DMS53 treated with DMSO at 0.1 percent for 48 hours (cell line): ENCODE data around the gene ATPAF2.

Experiments used
- DNase-seq: peaks from one replicate; lab custom pipeline; 2025; ENCODE audit not compliant: unreplicated experiment; lab: John Stamatoyannopoulos, UW

Gene ATPAF2

DNA sequence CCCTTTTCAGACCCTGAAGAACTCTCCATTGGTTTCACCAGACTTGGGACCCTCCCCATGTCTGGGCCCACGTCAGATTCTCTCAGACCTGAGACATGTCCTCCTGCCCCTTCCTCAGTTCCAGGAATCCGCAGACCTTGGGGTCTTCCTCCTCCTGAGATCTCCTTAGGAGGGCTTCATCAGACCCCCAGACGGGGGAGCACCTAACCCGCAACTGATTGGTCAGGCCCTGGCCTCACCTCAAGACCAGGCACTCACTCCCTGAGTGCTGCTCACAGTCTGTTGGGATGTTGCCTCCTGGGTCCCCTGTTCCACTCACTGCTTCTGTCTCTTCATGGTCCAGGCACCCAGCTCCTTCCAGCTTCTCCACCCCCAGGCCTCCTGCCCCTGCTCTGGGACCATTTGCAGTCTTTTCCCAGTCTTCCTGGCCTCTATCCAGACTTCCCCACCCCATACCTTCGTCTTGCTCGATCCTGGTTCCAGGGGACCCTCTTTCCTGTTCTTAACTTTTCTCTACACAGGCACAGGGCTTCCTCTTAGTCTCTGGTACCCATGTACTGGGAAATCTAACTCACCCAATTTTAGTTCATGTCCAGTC, 1.4 kb upstream of the ATPAF2 start:
- DNase-seq = no peak

DNA sequence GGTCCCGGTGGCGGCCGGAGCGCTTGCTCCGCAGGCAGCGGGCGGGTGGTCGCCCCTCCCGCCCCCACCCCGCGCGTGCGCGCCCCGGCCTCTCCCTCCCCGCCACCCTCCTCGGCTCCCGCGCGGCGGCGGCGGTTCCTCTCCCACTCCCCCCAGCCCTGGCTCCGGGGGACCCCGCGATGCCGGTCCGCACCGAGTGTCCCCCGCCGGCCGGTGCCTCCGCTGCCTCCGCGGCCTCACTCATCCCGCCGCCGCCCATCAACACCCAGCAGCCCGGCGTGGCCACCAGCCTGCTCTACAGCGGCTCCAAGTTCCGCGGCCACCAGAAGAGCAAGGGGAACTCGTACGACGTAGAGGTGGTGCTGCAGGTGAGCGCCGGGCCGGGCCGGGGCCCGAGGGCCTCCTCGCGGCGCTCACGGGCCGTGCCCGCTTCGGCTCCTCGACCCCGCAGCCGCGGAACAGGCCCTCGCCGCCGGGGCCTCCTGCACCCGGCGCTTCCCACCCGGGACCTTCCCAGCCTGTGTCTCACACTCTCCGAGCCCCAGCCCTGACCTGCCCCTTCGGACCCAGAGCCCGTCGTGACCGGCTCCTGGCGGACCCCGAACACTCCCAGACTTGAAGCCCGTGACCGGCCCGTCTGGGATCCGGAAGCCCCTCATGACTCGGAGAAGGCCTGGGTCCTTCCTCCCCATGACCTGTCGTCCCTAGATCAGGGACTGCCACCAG, 730 bp upstream of the ATPAF2 start:
- DNase-seq = no peak

DNA sequence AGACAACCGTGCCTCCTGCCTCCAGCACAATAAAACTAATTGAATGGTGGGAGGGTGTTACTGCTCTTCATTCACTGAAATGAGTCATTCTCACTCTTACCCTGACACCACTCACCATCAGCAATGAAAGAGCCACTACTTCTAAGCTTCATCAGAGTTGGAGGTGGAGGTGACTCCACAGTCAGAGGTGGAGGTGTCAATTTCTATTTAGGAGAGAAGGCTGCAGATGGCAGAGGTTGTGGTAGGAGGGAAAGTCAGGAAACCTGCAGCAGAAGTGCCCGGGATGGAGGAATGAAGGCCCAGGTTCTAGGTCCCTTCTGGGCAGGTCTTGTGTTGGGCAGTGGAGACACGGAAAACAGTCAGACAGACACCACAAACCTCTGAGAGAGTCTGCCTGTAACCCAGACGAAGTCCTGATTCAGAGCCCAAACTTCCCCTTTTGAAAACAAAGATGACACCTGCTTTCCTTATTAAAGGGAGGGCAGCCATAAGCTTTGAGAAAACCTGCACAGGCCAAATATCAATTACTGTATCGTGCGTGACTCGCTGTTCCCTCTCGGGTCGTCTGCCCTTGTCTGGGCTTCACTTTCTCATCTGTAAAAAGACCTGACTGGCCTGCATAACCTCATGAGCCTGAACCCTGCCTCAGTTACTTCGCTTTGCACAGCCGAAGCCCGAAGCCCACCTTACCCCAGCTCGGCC, 668 bp downstream of the ATPAF2 start:
- DNase-seq = no peak

DNA sequence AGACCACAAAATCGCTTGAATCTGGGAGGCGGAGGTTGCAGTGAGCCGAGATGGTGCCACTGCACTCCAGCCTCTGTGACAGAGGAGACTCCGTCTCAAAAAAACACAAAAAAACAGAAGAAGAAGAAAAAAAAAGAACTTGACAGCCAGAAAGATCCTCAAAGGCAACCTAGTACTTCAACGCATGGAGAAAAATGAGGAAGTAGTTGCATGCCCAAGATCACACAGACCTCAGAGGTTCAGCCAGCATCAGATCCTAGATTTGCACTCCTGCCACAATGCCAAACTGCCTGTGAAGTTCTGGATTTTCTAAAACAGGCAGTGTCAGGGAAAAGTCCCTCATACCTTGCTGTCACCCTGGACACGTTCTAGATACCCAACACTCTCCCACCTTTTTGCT, 1.5 kb downstream of the ATPAF2 start:
- DNase-seq = no peak

DNA sequence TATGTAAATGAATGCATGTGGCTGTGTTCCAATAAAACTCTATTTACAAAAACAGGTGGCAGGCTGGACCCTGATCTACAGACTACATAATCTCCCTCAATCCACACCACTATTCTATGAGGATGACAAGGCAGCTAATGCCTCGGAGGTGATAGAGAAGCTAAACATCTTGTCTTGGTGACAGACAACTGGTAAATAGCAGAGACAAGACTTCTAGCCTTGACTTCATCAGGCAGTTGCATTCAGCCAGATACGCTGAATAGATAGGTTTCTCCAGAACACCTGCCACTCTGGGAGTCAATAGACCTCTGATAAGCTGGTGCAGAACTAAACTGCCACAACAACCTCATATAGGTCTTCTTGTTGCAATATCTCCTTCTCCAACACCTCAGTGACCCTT, 3.3 kb downstream of the ATPAF2 start:
- no peak for DNase-seq

DNA sequence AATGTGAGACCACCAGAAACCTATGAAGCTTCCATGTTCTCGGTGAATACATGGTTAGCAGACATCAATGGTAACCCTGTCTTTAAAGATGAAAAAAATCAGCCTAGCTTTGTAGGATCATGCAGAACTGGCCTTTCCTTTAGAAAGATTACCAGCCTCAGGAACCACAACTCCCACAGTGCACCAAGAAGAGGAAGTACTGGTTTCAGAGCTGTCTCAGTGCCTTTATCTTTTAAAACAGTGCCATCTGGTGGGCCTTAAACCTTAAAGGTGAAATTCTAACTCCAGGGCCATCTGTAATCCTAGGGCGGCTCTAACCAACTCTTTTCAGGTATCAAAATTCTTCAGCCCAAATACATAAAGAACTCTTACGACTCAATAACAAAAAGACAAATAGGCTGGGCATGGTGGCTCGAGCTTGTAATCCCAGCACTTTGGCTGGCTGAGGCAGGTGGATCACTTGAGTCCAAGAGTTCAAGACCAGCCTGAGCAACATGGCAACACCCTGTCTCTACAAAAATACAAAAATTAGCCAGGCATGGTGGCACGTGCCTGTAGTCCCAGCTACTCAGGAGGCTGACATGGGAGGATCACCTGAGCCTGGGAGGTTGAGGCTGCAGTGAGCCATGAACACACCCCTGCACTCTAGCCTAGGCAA, 5.4 kb downstream of the ATPAF2 start:
- peak; percentile 73 for DNase-seq

DNA sequence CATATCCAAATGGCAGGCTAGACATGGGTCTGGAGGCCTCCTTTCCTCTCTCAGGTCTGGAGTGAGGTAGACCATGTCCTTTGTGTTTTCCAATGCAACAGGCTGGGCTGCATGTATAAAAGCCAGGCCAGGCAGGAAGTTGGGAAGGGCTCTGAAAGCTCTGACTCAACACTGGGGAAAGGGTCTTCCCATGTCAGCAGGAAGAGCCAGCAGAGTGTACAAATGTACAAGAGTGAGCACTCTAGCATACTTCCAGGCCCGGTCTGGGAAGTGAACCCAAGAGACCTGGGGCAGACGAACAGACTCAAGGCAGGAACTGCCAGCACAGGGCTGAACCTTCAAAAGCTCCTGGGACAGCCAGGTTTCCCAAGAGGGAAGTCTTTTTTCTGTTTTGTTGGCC, 7.0 kb downstream of the ATPAF2 start:
- no peak for DNase-seq

DNA sequence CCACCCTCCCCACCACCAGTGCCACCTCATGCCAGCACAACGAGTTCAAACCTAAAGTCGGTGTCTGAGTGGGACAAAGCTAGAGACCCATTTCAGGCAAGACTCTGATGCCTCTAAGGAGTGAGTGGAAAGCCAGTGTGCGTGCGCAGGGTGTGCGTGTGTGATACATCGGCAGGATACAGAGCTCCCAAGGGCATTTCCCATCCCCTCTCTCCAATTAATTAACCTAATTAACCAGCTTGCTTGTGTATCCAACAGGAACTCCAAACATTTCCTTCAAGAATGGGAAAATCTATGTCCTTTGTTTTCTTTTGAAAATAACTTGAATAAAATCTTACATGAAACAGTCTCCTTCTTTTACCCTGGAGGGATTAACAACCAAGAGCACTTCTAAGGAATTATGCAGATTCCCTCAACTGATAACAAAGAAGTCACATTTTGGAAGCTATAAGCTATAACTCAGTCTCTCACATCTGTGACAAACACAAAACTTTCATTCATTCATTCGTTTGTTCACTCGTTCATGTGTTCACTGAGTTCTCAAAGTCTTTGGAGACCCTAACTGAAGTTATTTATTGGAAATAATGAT, 9.9 kb downstream of the ATPAF2 start:
- DNase-seq = no peak

DNA sequence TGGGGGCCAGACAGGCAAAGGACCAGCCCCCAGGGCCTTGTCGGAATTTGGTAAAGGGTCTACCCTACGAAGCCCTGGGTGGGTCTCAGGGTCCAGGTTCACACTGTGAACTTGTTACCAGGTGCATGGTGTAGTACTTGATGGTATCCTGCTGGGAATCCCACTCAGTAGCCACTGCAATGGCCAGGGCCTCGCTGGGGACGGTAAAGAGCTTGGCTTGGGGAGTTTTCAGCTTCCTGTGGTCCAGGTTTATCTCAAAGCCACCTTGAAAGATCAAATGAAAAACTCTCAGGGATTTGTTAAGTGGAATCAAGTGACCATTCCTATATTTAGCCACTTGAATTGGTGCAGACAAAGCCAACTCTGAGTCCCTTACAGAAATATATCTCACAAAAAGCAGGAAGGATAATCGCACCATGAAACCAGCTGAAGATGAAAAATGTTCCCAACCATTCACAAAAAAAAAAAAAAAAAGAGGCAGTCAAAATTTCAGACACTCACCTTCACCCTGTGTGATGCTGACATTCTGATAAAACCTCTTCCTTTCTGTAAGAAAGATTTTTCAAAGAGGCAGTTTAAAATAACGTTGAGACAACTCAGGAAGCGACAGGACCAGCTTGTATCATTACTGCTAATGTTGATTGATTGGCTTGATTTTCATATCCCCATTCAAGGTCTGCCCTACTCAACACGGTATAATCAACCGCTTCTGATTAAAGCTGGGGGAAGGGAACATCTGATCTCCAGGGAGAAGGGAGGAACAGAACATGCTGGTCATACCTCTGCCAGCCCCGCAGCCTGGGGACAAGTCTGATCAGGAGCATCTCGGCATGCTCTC, 10.6 kb downstream of the ATPAF2 start:
- DNase-seq = no peak

DNA sequence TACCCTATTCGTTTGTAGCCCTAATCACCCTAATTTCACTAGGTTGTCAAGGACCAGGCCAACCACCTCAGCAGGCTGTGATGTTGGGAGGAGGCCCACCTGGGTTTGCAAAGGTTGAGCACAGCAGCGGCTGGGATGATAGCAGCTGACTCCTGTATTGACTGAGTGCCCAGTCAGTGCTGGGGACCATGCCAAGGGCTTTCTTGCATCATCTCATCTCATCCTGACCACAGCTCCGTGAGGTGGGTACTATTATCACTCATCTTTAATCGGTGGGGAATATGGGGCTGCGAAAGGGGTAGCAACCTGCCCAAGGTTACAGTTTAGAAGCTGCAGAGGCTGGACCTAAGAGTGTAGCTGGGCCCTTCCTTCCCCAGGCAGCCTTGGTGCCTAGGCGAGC, 11.7 kb downstream of the ATPAF2 start:
- DNase-seq = no peak

DNA sequence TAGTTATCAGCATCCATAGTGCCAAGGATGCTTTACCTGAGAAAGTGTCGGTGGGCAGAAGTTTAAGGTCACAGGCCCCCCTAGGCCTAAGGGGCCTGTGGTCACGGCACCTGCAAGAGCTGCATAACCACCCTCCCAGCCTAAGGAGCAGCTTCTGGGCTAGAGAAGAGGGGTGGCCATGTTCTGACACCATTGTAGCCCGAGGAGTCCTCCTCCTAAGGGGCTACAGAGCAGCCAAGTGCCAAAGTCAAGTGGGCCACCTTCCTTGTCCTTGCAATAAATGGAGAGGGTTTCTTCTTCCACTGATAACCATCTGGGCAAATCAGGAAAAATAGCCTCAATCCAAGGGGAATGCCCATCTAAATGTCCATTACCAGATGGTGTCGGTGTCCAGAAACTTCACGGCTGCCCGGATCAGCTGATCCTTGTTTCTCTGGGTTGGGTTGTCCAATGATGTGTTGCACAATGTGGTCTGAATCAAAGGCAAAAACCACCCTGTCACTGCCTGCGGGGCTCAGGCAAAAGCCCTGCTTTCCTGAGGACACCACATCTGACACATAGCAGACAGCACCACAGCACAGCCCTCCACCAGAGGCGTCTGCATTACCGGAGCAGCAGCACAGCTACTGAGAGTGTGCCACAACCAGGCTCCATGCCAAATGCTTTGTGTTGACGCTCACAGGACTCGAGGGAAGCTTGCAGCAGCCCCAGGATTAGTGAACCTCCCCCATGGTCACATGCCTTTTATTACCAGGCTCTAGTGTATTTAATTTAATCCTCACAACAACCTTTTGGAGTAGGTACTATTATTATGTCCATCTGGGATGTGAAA, 12.8 kb downstream of the ATPAF2 start:
- DNase-seq = no peak

DNA sequence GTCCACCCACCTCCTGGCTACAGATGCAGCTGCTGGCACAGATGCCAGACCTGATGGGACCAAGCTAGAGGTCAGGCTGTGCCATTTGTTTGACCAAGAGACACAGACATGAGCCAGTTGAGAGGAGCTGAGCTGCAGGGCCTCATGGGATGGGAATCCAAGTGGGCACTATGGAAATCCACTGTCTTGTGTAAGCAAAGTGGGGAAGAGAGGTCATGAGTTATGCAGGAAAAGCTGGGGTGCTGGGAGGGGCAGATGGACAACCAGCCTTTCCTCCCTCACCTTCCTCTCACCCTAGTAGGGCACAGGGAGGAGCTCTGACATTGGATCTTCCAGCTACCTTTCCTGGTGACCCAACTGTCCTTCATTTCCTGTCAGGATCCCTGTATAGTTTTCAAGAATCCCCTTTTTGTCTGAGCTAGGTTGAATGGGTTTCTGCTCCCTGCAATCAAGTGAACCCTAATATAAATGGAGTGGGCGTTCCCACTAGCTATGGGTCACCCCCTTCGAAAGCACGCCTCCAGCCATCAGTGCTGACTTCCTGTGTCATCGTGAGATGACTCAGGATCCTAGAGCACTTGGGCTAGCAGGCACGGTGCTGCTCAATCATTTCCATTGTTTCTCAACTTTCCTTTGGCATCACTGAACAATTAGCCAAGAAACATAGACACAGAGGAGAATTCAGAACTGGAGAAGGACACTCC, 13.6 kb downstream of the ATPAF2 start:
- DNase-seq = no peak

DNA sequence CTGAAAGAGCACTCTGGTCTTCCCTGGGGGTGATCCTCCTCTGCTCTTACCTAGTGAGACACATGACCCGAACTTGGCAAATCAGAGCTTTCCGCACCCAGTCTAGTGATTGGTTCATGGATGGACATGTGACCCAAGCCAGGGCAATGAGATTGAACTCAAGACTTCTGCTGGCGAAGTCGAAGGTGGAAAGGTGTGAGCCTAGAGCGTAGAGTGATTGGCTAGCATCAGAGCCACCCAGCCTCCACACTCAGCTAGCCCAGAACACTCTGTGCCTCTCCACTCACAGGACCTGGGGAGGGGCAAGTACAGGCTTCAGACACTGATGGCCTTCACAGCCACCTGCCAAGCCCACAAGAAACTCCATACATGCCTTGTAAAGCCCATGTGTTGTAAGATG, 17.6 kb downstream of the ATPAF2 start:
- no peak for DNase-seq

DNA sequence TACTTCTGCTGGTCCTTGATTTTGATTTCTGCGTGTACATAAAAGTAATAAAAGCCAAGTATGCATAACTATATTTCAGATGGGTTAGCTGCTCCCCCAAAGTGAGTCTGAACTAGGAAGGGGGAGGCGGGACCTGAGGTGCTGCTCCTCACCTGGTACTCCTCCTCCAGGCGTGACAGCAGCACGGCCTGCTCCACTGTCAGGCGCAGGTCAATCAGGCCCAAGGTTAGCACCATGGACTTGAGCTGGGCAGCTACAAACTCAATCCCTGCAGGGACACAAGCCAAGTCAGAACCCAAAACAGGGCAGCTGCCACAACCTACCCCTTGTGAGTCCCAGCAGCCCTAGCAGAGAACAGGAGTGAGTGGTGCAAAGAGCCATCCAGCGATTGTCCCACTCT, 18.0 kb downstream of the ATPAF2 start:
- DNase-seq = no peak

DNA sequence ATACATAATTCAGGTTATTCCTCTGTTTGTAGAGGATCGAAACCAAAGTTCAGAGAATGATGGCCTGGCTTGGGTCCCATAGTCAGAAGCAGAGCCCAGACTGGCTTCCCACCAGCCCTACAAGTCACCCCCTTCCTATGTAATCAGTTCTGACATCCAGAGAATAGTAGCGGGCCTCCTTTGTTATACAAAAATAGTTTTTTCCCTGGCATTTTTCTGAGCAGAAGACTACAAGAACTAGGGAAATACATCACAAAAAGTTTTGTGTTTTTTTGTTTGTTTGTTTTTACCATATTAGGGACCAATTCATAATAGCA, 19.2 kb downstream of the ATPAF2 start:
- no peak for DNase-seq

DNA sequence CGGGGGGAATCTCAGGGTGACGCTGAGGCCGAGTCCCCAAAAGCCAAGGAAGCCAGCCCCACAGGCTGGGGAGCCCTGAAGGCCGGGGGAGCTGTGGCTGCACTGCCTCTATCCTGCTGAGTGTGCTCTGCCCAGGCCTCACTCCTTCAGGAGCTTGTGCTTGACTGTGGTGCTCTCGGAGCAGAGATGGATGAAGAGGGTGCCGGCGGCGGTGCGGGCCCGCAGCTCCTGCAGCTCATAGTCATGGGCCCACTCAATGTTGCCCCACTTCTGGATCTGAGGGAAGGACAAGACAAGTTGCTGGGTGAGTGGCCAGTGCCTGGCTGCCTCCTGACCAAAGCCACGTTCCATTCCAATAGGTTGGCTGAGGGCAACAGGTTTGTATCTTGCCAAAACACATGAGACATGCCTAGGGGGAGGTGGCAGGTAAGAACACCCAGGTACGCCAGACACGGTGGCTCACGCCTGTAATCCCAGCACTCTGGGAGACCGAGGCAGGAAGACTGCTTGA, 20.5 kb downstream of the ATPAF2 start:
- DNase-seq = no peak

DNA sequence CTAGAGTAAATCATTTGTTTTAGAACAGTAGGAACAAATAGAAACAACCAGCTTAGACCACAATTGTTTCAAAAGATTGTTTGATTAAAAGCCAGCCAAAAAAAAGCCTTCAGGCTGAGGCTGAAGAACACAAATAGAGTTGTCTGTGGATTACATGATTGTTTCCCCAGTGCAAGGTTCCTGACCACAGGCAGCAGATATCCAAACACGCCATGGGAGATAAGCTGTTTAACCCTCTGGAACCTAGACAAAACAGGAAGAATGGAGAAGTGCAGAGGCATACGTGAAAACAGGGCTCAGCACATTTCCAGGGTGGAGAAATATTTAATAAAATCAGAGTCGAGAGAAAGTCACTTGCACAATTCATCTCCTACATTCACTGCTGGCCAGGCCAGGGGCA, 21.0 kb downstream of the ATPAF2 start:
- DNase-seq = no peak

DNA sequence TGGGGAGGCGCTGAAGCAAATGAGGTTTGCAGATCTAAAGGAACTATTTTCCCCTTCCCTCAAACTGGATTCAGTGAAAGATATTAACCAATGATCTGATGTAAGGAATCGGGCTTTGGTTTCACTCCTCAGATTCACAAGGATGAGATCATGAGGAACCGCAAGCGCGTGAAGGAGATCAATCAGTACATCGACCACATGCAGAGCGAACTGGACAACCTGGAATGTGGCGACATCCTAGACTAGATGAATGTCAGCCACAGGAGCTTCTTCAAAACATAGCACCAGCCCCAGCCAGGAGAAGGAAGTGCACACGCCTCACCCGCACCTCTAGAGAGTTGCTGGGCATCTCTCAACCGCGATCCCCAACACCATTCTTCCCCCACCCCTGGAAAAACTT, 22.5 kb downstream of the ATPAF2 start:
- DNase-seq = no peak

DNA sequence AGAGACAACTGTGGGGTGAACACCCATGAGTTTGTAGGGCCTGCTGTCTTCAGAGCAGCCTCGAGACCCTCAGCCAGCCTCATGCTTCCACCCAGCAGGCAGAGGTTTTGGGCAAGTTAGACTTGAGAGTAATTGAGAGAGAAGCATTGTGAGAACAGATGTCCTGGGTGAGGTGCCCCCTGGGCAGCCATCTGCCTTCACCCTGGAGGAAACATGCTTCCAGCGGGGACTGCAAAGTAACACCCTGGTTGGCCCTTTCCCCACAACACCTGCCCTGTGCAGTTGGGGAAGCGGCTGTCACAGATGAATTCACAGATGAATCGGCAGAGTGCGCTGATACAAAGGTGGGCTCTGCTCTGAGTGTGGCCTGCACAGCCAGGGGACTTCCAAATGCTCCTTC, 23.4 kb downstream of the ATPAF2 start:
- no peak for DNase-seq
